Measurements from ENCODE around the gene TPD52L1.
"Not testable (repeated sequence)": the region's sequence is repeated elsewhere in the genome, so short reads cannot be mapped to it uniquely, and the experiment has no call there.

The TPD52L1 gene

GRCh38 chr6:125153391-125154117 lies at the start of gene TPD52L1:
TSS of gene TPD52L1 (plus strand) at chr6:125153773. CDS start at chr6:125153952, 179 bp downstream.
- peak; percentile 76 for DNase-seq

GRCh38 chr6:125104425-125104824 lies 49.1 kb upstream of the TPD52L1 start:
- no peak for DNase-seq

- no peak for DNase-seq
These were observed 46.5 kb upstream of the TPD52L1 start for GRCh38 chr6:125107048-125107447.

DNA sequence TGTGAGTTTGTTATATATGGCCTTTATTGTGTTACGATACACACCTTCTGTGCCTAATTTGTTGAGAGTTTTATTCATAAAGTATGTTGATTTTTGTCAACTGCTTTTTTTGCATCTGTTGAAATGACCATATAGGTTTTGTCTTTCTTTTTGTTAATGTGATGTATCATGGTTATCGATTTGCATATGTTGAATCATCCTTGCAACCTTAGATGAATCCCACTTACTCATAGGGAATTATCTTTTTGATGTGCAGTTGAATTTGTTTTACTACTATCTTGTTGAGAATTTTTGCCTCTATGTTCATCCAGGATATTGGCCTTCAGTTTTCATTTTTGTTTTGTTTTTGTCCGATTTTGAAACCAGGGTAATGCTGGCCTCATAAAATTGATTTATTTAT lies 45.7 kb upstream of the TPD52L1 start:
- no peak for DNase-seq

GRCh38 chr6:125110056-125110455 lies 43.5 kb upstream of the TPD52L1 start:
- DNase-seq = no peak

DNA sequence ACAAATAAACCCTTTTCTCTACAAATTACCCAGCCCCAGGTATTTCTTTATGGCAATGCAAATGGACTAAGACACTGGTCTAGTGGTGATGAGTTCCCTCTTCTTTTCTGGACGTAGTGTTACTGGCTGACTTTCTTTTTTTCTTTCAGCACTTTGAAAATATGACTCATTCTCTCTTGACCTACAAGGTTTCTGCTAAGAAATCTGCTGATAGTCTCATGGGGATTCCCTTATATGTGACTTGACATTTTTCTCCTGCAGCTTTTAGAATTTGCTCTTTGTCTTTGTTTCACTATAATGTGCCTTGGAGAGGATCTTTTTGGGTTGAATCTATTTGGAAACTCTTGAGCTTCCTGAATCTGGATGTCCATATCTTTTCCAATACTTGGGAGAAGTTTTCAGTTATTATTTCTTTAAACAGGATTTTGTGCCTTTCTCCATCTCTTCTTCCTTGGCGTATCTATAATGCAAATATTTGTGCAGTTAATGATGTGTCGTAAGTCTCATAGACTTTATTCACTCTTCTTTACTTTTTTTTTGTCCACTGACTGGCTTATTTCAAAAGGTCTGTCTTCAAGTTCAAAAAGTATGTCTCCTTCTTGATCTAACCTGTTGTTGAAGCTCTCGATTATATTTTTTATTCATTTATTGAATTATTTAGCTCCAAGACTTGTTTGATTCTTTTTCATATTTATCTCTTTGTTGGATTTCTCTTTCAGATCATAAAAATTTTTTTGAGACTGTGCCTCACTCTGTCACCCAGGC lies 42.2 kb upstream of the TPD52L1 start:
- DNase-seq = no peak

DNA sequence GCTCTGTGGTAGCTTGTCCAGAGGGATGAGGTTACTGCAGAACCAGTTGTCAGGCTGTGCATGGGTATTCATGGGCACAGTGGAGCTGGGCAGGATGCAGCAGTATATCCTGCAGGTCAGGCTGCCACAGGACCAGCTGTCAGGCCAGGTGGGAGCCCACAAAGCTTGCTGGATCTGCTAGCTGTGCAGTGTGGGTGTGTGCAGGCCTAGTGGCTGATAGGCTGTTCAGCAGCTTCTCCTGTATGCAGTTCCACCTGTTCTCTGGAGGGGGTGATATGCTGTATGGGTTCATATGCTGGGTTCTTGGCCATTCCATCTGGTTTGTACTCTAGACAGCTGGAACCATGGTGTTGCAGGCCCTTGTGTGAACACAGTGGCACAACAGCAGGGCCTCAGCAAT lies 40.6 kb upstream of the TPD52L1 start:
- no peak for DNase-seq

DNA sequence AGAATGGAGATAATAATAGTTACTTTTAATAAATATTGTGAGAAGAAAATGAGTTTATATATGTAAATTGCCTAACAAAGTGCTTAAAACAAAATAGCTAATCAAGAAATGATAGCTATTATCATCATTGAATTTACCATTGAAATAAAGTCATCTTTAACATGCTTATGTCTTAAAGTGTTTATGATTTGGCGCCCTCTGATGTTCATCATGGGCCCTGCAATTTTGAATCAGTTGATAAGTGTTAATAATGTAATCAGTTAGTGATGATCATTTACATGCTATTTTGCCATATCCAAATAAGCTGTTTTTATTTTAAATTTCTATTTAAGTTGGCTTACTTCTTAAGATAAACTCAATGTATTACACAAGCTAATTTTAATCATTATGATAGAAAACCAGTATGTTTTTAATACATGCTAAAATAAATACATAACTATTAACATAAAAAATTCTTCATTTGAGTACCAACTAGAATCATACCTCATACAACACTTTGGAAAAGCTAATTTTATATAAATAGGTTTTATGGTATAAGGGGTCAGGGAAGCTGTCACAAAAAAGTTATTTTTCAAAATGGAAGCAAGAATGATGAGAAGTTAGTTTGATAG lies 39.2 kb upstream of the TPD52L1 start:
- DNase-seq = peak; percentile 32

GRCh38 chr6:125116170-125116569 lies 37.4 kb upstream of the TPD52L1 start:
- DNase-seq = no peak

DNA sequence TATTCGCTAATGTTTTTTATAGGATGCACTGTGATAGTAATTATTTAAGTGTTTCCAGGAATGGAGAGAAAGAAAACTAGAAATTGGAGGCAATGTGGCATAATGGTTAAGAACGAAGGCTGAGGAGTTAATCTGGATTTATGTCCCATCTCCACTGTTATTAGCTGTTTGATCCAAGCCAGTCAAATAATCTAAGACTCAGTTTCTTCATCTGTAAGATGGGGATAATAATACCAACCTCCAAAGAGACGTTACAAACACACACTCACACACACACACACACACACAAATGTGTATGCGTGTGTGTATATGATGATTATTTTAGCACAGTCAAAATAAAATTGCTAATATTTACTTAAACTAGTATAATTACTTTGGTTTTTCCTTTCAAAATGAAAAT lies 36.9 kb upstream of the TPD52L1 start:
- no peak for DNase-seq

GRCh38 chr6:125117818-125118217 lies 35.8 kb upstream of the TPD52L1 start:
- DNase-seq = peak; percentile 67

DNA sequence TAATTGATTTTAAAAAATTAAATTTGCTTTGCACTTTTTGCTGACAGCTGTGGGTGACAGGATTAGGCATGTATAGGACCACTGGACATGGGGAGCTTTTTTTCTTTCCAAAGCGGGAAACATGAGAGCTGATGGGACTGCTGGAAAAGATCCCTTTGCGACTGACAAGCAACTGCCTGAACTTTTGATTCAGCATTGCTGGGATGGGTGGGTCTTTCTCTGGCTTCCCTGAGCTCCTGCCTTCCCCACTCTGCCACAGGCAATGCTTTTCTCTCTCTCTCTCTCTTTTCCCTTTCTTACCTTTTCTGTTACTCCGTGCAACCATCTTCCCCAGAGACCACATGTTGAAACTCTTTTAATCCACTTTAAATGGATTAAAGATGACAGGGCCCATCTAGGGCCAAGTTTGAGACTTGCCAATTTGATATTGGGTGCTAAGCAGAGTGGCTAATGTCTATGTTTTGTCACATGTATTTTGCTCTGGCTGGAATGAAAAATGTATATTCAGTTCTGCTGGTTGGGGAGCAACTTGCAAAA lies 33.5 kb upstream of the TPD52L1 start:
- DNase-seq = no peak

GRCh38 chr6:125121894-125122293 lies 31.7 kb upstream of the TPD52L1 start:
- DNase-seq = no peak

GRCh38 chr6:125123051-125123450 lies 30.5 kb upstream of the TPD52L1 start:
- DNase-seq = no peak

DNA sequence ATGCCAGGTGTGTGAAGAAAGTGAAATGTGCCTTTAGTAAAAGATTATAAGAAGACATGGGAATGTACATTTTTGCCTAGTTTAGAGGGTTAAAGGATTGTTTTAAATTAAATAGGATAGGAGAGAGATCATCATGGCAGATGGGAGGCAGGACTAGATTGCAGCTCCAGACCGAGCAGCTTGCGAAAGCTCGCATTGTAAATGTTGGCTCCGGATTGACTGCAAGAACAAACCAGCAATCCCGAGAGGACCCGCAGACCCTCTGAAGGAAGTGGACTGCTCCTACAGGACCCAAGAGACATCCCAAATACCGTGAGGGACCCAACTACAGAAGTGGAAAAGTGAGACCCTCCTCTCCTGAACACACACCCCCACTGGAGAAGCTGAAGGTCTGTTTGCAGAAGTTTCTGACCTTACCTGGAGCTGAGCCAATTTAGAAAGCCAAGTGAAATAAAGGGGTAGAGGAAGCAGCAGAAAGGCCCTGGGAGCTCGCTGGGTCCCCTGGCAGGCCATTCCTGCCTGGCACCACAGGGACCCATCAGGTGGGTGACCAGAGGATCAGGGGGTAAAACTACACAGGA lies 30.0 kb upstream of the TPD52L1 start:
- no peak for DNase-seq

GRCh38 chr6:125124049-125124669 lies 29.4 kb upstream of the TPD52L1 start:
- DNase-seq = peak; percentile 35

- DNase-seq = not testable (repeated sequence)
These were observed 27.7 kb upstream of the TPD52L1 start for GRCh38 chr6:125125856-125126255.

DNA sequence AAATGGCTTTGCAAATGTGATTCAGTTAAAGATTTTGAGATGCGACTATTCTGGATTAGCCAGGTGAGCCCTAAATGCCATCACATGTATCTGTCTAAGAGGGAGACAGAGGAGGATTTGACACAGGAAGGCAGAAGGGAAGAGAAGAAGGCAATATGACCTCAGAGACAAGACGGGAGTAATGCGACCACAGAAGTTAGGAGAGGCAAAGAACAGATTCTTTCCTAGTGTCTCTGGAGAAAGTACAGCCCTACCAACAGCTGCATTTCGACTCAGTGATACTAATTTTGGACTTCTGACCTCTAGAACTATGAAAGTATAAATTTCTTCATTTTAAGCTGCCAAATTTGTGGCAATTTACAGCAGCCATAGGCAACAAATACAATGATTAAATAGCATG lies 24.2 kb upstream of the TPD52L1 start:
- no peak for DNase-seq

- DNase-seq = no peak
These were observed 21.5 kb upstream of the TPD52L1 start for GRCh38 chr6:125132058-125132457.

- DNase-seq = no peak
These were observed 17.2 kb upstream of the TPD52L1 start for GRCh38 chr6:125136378-125136777.

- no peak for DNase-seq
These were observed 15.5 kb upstream of the TPD52L1 start for GRCh38 chr6:125138083-125138482.

DNA sequence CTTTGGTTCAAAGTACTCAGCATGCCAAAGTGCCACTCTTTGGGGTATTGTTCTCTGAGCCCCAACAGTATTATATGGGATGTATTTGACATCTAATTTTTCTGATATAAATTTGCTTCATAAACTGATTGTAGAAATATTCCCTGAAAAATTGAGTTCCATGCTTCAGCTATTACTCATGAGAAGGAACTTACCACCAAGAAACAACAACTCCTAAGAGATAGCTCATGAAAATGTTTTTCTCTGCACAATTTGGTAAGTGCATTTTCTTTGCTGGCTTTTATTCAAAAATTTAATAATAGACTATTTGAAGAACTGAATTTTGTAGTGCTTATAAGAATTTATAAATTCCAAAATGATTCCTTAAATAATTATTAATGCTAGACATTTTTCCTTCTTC lies 12.8 kb upstream of the TPD52L1 start:
- DNase-seq = no peak

- no peak for DNase-seq
These were observed 11.0 kb upstream of the TPD52L1 start for GRCh38 chr6:125142618-125143017.

All from kidney glomerular epithelial cell (primary cell).